HEK293 (cell line): Measurements from ENCODE around the gene XPR1.

Source experiments
- ZEB2 ChIP-seq: fragments of 450-650 bp; formaldehyde crosslinking; IDR thresholded peaks from 2 replicates; pipeline ENCODE4 v1.5.1; 2016; ENCODE audit warnings: missing biosample characterization, missing genetic modification characterization
- ZNF292 ChIP-seq: fragments of 450-650 bp; formaldehyde crosslinking; IDR thresholded peaks from 2 replicates; pipeline ENCODE4 v1.5.1; 2016; ENCODE audit warnings: low read depth, missing biosample characterization, missing genetic modification characterization, borderline replicate concordance
- ZNF555 ChIP-seq: fragments of 450-650 bp; formaldehyde crosslinking; conservative IDR thresholded peaks from 2 replicates; pipeline ENCODE4 v1.5.1; 2017; ENCODE audit warnings: missing biosample characterization, mild to moderate bottlenecking, missing genetic modification characterization, inconsistent platforms
- ZNF558 ChIP-seq: fragments of 450-650 bp; formaldehyde crosslinking; IDR thresholded peaks from 2 replicates; pipeline ENCODE4 v1.5.1; 2016; ENCODE audit warnings: missing biosample characterization, missing genetic modification characterization
- ZNF623 ChIP-seq: fragments of 450-650 bp; formaldehyde crosslinking; IDR thresholded peaks from 2 replicates; pipeline ENCODE4 v1.5.1; 2016; ENCODE audit warnings: missing biosample characterization, missing genetic modification characterization
- ZNF76 ChIP-seq: fragments of 450-650 bp; formaldehyde crosslinking; IDR thresholded peaks from 2 replicates; pipeline ENCODE4; 2016; ENCODE audit warnings: low read depth, missing biosample characterization, missing genetic modification characterization, borderline replicate concordance
- TF ChIP-seq, protein P1 (sequence below): fragments of 450-650 bp; formaldehyde crosslinking; IDR thresholded peaks from 2 replicates; pipeline ENCODE4 v1.5.1; 2016; ENCODE audit warnings: missing biosample characterization, missing genetic modification characterization
- TF ChIP-seq, protein P2 (sequence below): fragments of 450-650 bp; formaldehyde crosslinking; IDR thresholded peaks from 2 replicates; pipeline ENCODE4 v1.5.1; 2016; ENCODE audit warnings: missing biosample characterization, missing genetic modification characterization
- TF ChIP-seq, protein P3 (sequence below): sonication (generic); formaldehyde crosslinking; IDR thresholded peaks from 2 replicates; pipeline ENCODE4 v1.8.1; 2022; ENCODE audit warnings: mild to moderate bottlenecking, moderate library complexity, missing genetic modification reagents

DNA sequence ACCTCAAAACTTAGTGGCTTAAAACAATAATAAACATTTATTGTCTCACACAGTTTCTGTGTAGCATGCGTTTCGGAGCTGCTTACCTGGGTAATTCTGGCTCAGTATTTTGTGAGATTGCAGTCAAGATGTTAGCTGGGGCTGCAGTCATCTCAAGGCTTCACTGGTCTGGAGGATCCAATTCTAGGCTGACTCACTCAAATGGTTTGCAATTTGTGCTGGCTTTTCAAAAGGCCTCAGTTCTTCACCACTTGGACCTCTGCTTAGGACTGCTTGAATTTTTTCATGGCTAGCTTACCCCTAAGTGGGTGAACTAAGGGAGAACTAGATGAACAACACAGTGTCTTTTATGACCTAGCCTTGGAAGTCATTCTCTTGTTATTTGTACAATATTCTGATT lies 21.0 kb downstream of the XPR1 start:
- no peak for TF ChIP-seq ZNF623 (tag by site-specific recombination)
- TF ChIP-seq, protein P1, sequence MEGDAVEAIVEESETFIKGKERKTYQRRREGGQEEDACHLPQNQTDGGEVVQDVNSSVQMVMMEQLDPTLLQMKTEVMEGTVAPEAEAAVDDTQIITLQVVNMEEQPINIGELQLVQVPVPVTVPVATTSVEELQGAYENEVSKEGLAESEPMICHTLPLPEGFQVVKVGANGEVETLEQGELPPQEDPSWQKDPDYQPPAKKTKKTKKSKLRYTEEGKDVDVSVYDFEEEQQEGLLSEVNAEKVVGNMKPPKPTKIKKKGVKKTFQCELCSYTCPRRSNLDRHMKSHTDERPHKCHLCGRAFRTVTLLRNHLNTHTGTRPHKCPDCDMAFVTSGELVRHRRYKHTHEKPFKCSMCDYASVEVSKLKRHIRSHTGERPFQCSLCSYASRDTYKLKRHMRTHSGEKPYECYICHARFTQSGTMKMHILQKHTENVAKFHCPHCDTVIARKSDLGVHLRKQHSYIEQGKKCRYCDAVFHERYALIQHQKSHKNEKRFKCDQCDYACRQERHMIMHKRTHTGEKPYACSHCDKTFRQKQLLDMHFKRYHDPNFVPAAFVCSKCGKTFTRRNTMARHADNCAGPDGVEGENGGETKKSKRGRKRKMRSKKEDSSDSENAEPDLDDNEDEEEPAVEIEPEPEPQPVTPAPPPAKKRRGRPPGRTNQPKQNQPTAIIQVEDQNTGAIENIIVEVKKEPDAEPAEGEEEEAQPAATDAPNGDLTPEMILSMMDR (tag by site-specific recombination): no peak
- TF ChIP-seq ZNF292 (tag by site-specific recombination): no peak
- no peak for TF ChIP-seq ZNF555 (tag by site-specific recombination)
- no peak for TF ChIP-seq ZNF76 (tag by site-specific recombination)
- TF ChIP-seq ZNF558 (tag by site-specific recombination): no peak
- TF ChIP-seq, protein P2, sequence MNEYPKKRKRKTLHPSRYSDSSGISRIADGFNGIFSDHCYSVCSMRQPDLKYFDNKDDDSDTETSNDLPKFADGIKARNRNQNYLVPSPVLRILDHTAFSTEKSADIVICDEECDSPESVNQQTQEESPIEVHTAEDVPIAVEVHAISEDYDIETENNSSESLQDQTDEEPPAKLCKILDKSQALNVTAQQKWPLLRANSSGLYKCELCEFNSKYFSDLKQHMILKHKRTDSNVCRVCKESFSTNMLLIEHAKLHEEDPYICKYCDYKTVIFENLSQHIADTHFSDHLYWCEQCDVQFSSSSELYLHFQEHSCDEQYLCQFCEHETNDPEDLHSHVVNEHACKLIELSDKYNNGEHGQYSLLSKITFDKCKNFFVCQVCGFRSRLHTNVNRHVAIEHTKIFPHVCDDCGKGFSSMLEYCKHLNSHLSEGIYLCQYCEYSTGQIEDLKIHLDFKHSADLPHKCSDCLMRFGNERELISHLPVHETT (tag by site-specific recombination): no peak
- TF ChIP-seq, protein P3, sequence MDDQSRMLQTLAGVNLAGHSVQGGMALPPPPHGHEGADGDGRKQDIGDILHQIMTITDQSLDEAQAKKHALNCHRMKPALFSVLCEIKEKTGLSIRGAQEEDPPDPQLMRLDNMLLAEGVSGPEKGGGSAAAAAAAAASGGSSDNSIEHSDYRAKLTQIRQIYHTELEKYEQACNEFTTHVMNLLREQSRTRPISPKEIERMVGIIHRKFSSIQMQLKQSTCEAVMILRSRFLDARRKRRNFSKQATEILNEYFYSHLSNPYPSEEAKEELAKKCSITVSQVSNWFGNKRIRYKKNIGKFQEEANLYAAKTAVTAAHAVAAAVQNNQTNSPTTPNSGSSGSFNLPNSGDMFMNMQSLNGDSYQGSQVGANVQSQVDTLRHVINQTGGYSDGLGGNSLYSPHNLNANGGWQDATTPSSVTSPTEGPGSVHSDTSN (CRISPR knock-in tag): no peak
- no peak for TF ChIP-seq ZEB2 (tag by site-specific recombination)
